ENCODE results near the gene FOXP1.

The FOXP1 gene

GRCh38 chr3:71046791-71047190 is 536.7 kb downstream of the FOXP1 start:
- Histone ChIP-seq H3K4me1 (ENCODE audit: control insufficient read depth in 2 of 2, insufficient read depth in 2 of 2, low read length in 2 of 2) (peaks cover 61 to 66% of the 10 kb centered on the region in 2 donors), H3K27me3 (ENCODE audit: control insufficient read depth in 2 of 2, insufficient read depth in 2 of 2, low read length in 2 of 2) (no peaks in the 10 kb centered on the region)

GRCh38 chr3:71045917-71046282 is 537.6 kb downstream of the FOXP1 start:
- Histone ChIP-seq H3K9me3 (ENCODE audit: control insufficient read depth in 2 of 2, low read length in 2 of 2) (no peaks in the 10 kb centered on the region), H3K9ac (ENCODE audit: low read depth in 1 of 2, low read length in 2 of 2) (no peak overlapping the region), H3K4me3 (ENCODE audit: low read length in 2 of 2) (no peak overlapping the region), H3K27me3 (ENCODE audit: control insufficient read depth in 2 of 2, insufficient read depth in 2 of 2, low read length in 2 of 2) (no peaks in the 10 kb centered on the region), H3K4me1 (ENCODE audit: control insufficient read depth in 2 of 2, insufficient read depth in 2 of 2, low read length in 2 of 2) (peaks cover 53 to 58% of the 10 kb centered on the region in 2 donors), H3K27ac (ENCODE audit: low read depth in 2 of 2, low read length in 2 of 2) (peak overlapping the region; percentile 41 to 66), H3K36me3 (ENCODE audit: control insufficient read depth in 2 of 2, insufficient read depth in 2 of 2, low read length in 2 of 2) (peaks cover 45 to 52% of the 10 kb centered on the region in 2 donors)

More at GRCh38 chr3:71046791-71047190, 536.7 kb downstream of the FOXP1 start:
- no peak overlapping the region for H3K4me3 ChIP-seq (ENCODE audit: low read length in 2 of 2)
- peak overlapping the region; percentile 92 to 96 for H3K27ac ChIP-seq (ENCODE audit: low read depth in 2 of 2, low read length in 2 of 2)
- no peak overlapping the region for H3K9ac ChIP-seq (ENCODE audit: low read depth in 1 of 2, low read length in 2 of 2)
- H3K9me3 ChIP-seq (ENCODE audit: control insufficient read depth in 2 of 2, low read length in 2 of 2), result no peaks in the 10 kb centered on the region
- peaks cover 46 to 52% of the 10 kb centered on the region in 2 donors for H3K36me3 ChIP-seq (ENCODE audit: control insufficient read depth in 2 of 2, insufficient read depth in 2 of 2, low read length in 2 of 2)

GRCh38 chr3:71045212-71045916 is 538.2 kb downstream of the FOXP1 start:
- Histone ChIP-seq H3K36me3 (ENCODE audit: control insufficient read depth in 2 of 2, insufficient read depth in 2 of 2, low read length in 2 of 2) (peaks cover 49 to 54% of the 10 kb centered on the region in 2 donors), H3K27ac (ENCODE audit: low read depth in 2 of 2, low read length in 2 of 2) (peak overlapping the region; percentile 41 to 66), H3K4me3 (ENCODE audit: low read length in 2 of 2) (no peak overlapping the region), H3K9me3 (ENCODE audit: control insufficient read depth in 2 of 2, low read length in 2 of 2) (no peaks in the 10 kb centered on the region), H3K9ac (ENCODE audit: low read depth in 1 of 2, low read length in 2 of 2) (no peak overlapping the region), H3K27me3 (ENCODE audit: control insufficient read depth in 2 of 2, insufficient read depth in 2 of 2, low read length in 2 of 2) (no peaks in the 10 kb centered on the region), H3K4me1 (ENCODE audit: control insufficient read depth in 2 of 2, insufficient read depth in 2 of 2, low read length in 2 of 2) (peaks cover 49 to 52% of the 10 kb centered on the region in 2 donors)

GRCh38 chr3:71042759-71043158 is 540.8 kb downstream of the FOXP1 start:
- Histone ChIP-seq H3K27ac (ENCODE audit: low read depth in 2 of 2, low read length in 2 of 2) (no peak overlapping the region), H3K4me1 (ENCODE audit: control insufficient read depth in 2 of 2, insufficient read depth in 2 of 2, low read length in 2 of 2) (peaks cover 25 to 37% of the 10 kb centered on the region in 2 donors), H3K9me3 (ENCODE audit: control insufficient read depth in 2 of 2, low read length in 2 of 2) (no peaks in the 10 kb centered on the region), H3K4me3 (ENCODE audit: low read length in 2 of 2) (no peak overlapping the region), H3K36me3 (ENCODE audit: control insufficient read depth in 2 of 2, insufficient read depth in 2 of 2, low read length in 2 of 2) (peaks cover 65 to 72% of the 10 kb centered on the region in 2 donors), H3K27me3 (ENCODE audit: control insufficient read depth in 2 of 2, insufficient read depth in 2 of 2, low read length in 2 of 2) (no peaks in the 10 kb centered on the region), H3K9ac (ENCODE audit: low read depth in 1 of 2, low read length in 2 of 2) (no peak overlapping the region)

GRCh38 chr3:71041371-71041770 is 542.2 kb downstream of the FOXP1 start:
- H3K36me3 ChIP-seq (ENCODE audit: control insufficient read depth in 2 of 2, insufficient read depth in 2 of 2, low read length in 2 of 2), result peaks cover 60 to 68% of the 10 kb centered on the region in 2 donors
- peaks cover 11 to 31% of the 10 kb centered on the region in 2 donors for H3K4me1 ChIP-seq (ENCODE audit: control insufficient read depth in 2 of 2, insufficient read depth in 2 of 2, low read length in 2 of 2)

GRCh38 chr3:71039332-71039731 is 544.2 kb downstream of the FOXP1 start:
- Histone ChIP-seq H3K4me1 (ENCODE audit: control insufficient read depth in 2 of 2, insufficient read depth in 2 of 2, low read length in 2 of 2) (peaks cover 5 to 29% of the 10 kb centered on the region in 2 donors), H3K4me3 (ENCODE audit: low read length in 2 of 2) (no peak overlapping the region), H3K27ac (ENCODE audit: low read depth in 2 of 2, low read length in 2 of 2) (no peak overlapping the region), H3K27me3 (ENCODE audit: control insufficient read depth in 2 of 2, insufficient read depth in 2 of 2, low read length in 2 of 2) (no peaks in the 10 kb centered on the region), H3K9me3 (ENCODE audit: control insufficient read depth in 2 of 2, low read length in 2 of 2) (no peaks in the 10 kb centered on the region), H3K9ac (ENCODE audit: low read depth in 1 of 2, low read length in 2 of 2) (no peak overlapping the region), H3K36me3 (ENCODE audit: control insufficient read depth in 2 of 2, insufficient read depth in 2 of 2, low read length in 2 of 2) (peaks cover 57 to 60% of the 10 kb centered on the region in 2 donors)

More at GRCh38 chr3:71041371-71041770, 542.2 kb downstream of the FOXP1 start:
- Histone ChIP-seq H3K9me3 (ENCODE audit: control insufficient read depth in 2 of 2, low read length in 2 of 2) (no peaks in the 10 kb centered on the region), H3K9ac (ENCODE audit: low read depth in 1 of 2, low read length in 2 of 2) (no peak overlapping the region), H3K27ac (ENCODE audit: low read depth in 2 of 2, low read length in 2 of 2) (no peak overlapping the region), H3K4me3 (ENCODE audit: low read length in 2 of 2) (no peak overlapping the region), H3K27me3 (ENCODE audit: control insufficient read depth in 2 of 2, insufficient read depth in 2 of 2, low read length in 2 of 2) (no peaks in the 10 kb centered on the region)

GRCh38 chr3:71037775-71038174 is 545.8 kb downstream of the FOXP1 start:
- H3K9ac ChIP-seq (ENCODE audit: low read depth in 1 of 2, low read length in 2 of 2), result no peak overlapping the region
- H3K27ac ChIP-seq (ENCODE audit: low read depth in 2 of 2, low read length in 2 of 2), result no peak overlapping the region
- no peaks in the 10 kb centered on the region for H3K9me3 ChIP-seq (ENCODE audit: control insufficient read depth in 2 of 2, low read length in 2 of 2)
- no peak overlapping the region for H3K4me3 ChIP-seq (ENCODE audit: low read length in 2 of 2)
- peaks cover 56 to 60% of the 10 kb centered on the region in 2 donors for H3K36me3 ChIP-seq (ENCODE audit: control insufficient read depth in 2 of 2, insufficient read depth in 2 of 2, low read length in 2 of 2)
- H3K27me3 ChIP-seq (ENCODE audit: control insufficient read depth in 2 of 2, insufficient read depth in 2 of 2, low read length in 2 of 2), result no peaks in the 10 kb centered on the region
- peaks cover 5 to 37% of the 10 kb centered on the region in 2 donors for H3K4me1 ChIP-seq (ENCODE audit: control insufficient read depth in 2 of 2, insufficient read depth in 2 of 2, low read length in 2 of 2)

GRCh38 chr3:71035886-71036285 is 547.6 kb downstream of the FOXP1 start:
- Histone ChIP-seq H3K27ac (ENCODE audit: low read depth in 2 of 2, low read length in 2 of 2) (peak overlapping the region; percentile 49 to 75), H3K9ac (ENCODE audit: low read depth in 1 of 2, low read length in 2 of 2) (peak overlapping the region in 1 of 2 donors; percentile 33), H3K27me3 (ENCODE audit: control insufficient read depth in 2 of 2, insufficient read depth in 2 of 2, low read length in 2 of 2) (no peaks in the 10 kb centered on the region), H3K36me3 (ENCODE audit: control insufficient read depth in 2 of 2, insufficient read depth in 2 of 2, low read length in 2 of 2) (peaks cover 47 to 48% of the 10 kb centered on the region in 2 donors), H3K9me3 (ENCODE audit: control insufficient read depth in 2 of 2, low read length in 2 of 2) (no peaks in the 10 kb centered on the region), H3K4me3 (ENCODE audit: low read length in 2 of 2) (no peak overlapping the region), H3K4me1 (ENCODE audit: control insufficient read depth in 2 of 2, insufficient read depth in 2 of 2, low read length in 2 of 2) (peaks cover 17 to 55% of the 10 kb centered on the region in 2 donors)

- H3K27me3 ChIP-seq (ENCODE audit: control insufficient read depth in 2 of 2, insufficient read depth in 2 of 2, low read length in 2 of 2), result no peaks in the 10 kb centered on the region
- H3K36me3 ChIP-seq (ENCODE audit: control insufficient read depth in 2 of 2, insufficient read depth in 2 of 2, low read length in 2 of 2), result peaks cover 41 to 45% of the 10 kb centered on the region in 2 donors
- no peak overlapping the region for H3K9ac ChIP-seq (ENCODE audit: low read depth in 1 of 2, low read length in 2 of 2)
- no peak overlapping the region for H3K4me3 ChIP-seq (ENCODE audit: low read length in 2 of 2)
- peaks cover 17 to 56% of the 10 kb centered on the region in 2 donors for H3K4me1 ChIP-seq (ENCODE audit: control insufficient read depth in 2 of 2, insufficient read depth in 2 of 2, low read length in 2 of 2)
- peak overlapping the region; percentile 49 to 75 for H3K27ac ChIP-seq (ENCODE audit: low read depth in 2 of 2, low read length in 2 of 2)
- no peaks in the 10 kb centered on the region for H3K9me3 ChIP-seq (ENCODE audit: control insufficient read depth in 2 of 2, low read length in 2 of 2)
Observed at GRCh38 chr3:71035314-71035713, 548.2 kb downstream of the FOXP1 start.

GRCh38 chr3:71033681-71034220 is 549.8 kb downstream of the FOXP1 start:
- H3K9me3 ChIP-seq (ENCODE audit: control insufficient read depth in 2 of 2, low read length in 2 of 2), result no peaks in the 10 kb centered on the region
- H3K27ac ChIP-seq (ENCODE audit: low read depth in 2 of 2, low read length in 2 of 2), result no peak overlapping the region
- peaks cover 34 to 44% of the 10 kb centered on the region in 2 donors for H3K36me3 ChIP-seq (ENCODE audit: control insufficient read depth in 2 of 2, insufficient read depth in 2 of 2, low read length in 2 of 2)
- H3K9ac ChIP-seq (ENCODE audit: low read depth in 1 of 2, low read length in 2 of 2), result no peak overlapping the region
- H3K27me3 ChIP-seq (ENCODE audit: control insufficient read depth in 2 of 2, insufficient read depth in 2 of 2, low read length in 2 of 2), result no peaks in the 10 kb centered on the region
- no peak overlapping the region for H3K4me3 ChIP-seq (ENCODE audit: low read length in 2 of 2)
- H3K4me1 ChIP-seq (ENCODE audit: control insufficient read depth in 2 of 2, insufficient read depth in 2 of 2, low read length in 2 of 2), result peaks cover 17 to 56% of the 10 kb centered on the region in 2 donors

Data from mucosa of rectum (tissue), 2 donors.